Activated CD4-positive, alpha-beta T cell treated with anti-CD3 and anti-CD28 coated beads, Interleukin-2, amount 50 U/mL, for 16 hours (primary cell): ENCODE measurements around the gene AASDHPPT.
"Not testable (repeated sequence)": the region's sequence is repeated elsewhere in the genome, so short reads cannot be mapped to it uniquely, and the experiment has no call there.

Experiments
- DNase-seq: peaks from one replicate; pipeline ENCODE4 v3.0.0-alpha.2; 2020

The AASDHPPT gene, protein sequence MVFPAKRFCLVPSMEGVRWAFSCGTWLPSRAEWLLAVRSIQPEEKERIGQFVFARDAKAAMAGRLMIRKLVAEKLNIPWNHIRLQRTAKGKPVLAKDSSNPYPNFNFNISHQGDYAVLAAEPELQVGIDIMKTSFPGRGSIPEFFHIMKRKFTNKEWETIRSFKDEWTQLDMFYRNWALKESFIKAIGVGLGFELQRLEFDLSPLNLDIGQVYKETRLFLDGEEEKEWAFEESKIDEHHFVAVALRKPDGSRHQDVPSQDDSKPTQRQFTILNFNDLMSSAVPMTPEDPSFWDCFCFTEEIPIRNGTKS

GRCh38 chr11:106077609-106078455 is at the start of gene AASDHPPT:
Gene AASDHPPT (plus strand): TSS chr11:106077662. CDS start chr11:106077711, 49 bp downstream.
- no peak for DNase-seq

- no peak for DNase-seq
These were observed 46.9 kb upstream of the AASDHPPT start for GRCh38 chr11:106030609-106031008.

GRCh38 chr11:106031202-106031810 is 46.2 kb upstream of the AASDHPPT start:
- DNase-seq = peak; percentile 72

DNA sequence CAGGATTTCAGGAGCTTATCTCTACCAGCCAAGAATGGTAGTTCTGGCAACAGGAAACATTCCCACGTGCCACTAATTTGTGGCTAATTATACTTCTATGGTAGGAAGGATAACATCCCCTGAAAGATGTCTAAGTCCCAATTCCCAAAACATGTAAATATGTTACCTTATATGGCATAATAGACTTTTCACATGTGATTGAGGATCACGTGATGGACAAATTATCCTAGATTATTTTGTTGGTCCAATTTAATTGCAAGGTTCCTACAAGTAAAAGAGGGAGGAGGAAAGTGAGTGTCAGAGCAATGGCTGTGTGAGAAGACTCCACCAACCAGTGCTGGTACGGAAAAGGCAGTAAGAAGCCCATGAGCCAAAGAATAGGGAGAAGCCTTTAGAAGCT is 45.5 kb upstream of the AASDHPPT start:
- DNase-seq = no peak

DNA sequence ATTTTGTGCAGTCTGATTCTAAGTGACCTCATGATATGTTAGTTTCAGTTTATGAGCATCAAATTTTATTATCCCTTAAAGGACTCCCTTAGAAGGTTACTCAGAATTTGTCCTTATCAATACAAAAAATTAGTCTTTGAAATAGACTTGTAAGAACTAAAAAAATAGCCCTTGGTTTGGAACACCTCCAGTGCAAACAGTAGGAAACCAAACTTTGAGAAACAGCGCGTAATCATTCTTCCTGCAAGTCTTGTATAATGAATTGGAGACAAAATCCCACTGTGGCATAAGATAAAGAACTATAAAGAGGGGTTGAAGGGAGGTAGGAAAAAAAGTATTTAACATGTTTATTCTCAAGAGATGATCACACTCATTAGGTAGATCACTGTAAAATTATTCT is 44.6 kb upstream of the AASDHPPT start:
- DNase-seq = no peak

- peak; percentile 60 for DNase-seq
These were observed 33.9 kb upstream of the AASDHPPT start for GRCh38 chr11:106043540-106043939.

DNA sequence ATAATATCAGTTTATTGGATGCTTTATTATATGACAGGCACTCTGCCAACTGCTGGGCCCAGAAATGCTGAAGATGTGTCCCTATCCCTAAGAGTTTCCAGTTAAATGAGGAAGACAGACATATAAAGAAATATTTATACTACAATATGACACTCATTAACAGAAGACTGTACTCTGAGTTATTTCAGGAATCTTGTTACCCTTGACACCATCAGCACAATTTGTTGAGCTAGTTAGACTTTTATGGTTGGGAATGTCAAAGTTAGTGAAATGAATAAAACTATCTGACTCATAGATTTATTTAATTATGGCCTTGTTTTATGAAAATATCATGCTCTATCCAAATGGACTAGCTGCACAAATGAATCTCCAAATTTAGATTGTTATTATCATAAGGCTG is 29.8 kb upstream of the AASDHPPT start:
- DNase-seq = no peak

DNA sequence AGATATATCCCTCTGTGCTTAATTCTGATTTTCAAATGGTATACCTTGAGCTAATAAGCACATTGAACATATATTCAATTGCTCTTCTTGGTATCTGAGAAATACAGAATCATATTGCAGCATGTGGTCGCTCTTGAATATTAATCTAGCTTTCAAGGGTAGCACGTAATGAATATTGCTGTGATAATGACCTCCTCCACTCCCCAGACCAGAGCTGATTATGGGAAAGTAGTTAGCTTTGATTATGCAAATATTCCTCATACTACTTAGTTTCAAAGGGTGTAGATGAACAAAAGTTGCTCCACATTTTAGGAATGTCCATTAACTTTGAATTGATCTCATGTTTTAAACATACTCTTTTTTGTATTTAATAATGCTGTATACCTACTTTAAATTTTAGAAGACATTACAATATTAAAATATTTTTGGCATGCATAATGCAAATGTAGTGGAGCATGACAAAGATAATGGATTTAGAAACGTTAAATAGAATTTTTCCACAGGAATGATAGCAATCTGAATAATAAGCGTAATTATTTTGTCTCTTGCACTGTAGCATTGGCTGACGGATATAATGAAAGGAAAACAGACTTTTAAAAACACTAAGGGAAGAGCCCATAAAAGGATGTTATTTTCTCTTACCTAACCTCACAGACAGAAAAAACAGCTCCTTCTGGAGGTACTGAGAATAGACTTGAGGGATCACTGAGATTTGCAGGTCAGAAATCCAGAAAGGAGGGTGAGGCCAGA is 27.6 kb upstream of the AASDHPPT start:
- DNase-seq = no peak

DNA sequence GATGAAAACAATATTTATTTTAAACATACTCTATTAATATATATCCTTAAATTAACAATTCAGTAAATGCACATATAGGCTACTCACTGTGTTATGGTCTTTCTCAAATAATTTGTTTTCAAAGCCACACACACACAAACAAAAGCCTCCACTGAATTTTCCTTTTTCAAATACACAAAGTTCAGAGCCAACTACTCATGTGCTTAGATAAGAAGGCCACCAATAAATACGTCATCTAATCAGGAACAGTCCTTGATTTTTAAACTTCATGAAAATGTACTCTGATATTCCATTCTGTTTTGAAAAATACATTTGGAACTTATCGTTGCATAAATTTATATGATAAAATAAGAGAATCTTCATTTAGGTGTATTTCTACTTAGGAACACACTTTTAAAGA is 26.4 kb upstream of the AASDHPPT start:
- DNase-seq = no peak

DNA sequence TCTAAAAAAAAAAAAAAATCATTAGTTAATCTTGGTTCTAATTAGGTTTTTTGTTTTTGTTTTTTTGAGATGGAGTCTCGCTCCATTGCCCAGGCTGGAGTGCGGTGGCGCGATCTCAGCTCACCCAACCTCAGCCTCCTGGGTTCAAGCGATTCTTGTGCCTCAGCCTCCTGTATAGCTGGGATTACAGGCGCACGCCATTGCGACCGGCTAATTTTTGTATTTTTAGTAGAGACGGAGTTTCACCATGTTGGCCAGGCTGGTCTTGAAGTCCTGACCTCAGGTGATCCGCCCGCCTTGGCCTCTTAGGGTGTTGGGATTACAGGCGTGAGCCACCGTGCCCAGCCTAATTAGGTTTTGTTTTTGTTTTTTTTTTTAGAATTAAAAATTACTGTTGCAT is 19.1 kb upstream of the AASDHPPT start:
- DNase-seq = not testable (repeated sequence)

DNA sequence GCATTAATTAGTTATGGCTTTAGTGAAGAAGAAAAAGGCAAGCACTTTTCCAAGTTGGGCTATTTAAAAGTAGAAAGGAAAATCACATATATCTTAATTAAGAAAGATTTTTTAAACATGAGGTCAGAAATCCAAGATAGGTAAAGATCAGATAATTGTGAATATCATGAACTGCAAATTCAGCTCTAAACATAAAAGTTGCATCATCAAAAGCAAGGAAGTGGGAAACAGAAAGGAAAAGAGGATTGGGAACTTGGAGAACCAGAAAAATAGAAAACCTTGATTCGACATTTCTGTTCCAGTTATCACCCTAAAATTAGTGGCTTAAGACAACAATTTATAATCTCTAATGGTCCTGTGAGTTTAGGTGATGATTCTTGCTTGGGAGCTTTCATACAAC is 17.8 kb upstream of the AASDHPPT start:
- no peak for DNase-seq

- DNase-seq = no peak
These were observed 16.1 kb upstream of the AASDHPPT start for GRCh38 chr11:106061249-106061784.

DNA sequence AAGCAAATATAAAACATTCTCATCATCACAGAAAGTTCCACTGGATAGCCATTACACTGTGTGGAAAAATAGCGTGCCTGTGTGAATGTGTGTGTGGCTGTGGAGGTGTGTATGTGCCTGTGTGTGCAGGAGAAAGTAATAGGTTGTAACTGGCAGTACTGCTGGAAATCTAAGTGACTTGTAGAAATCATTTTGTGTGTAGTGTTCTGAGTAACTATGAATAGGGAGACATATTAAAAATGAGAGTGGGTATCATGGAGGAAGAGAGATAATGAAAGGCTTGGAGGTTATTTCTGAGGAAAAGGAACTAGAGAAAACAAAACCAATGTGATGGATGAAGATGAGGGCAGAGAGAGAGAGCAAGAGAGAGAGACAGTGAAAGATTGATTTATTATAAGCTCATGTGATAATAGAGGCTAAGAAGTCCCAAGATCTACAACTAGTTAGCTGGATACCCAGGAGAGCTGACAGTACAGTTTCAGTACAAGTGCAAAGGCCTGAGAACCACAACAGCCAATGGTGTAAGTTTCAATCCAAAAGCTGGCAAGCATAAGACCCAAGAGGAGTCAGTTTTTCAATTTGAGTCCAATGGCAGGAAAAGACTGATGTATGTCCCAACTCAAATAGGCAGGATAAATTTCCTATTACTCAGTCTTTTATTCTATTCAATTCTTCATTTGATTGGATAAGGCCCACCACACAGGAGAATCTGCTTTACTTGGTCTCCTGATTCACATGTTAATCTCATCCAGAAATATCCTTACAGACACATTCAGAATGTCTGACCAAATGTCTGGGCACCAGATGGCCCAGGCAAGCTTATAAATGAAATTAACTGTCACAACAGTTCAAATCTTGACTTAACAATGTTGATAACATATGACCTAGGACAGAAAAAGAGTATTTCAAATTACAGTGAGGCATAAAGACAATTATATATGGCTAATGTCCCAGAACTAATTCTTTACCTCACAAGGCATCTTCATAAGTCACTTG is 15.2 kb upstream of the AASDHPPT start:
- peak; percentile 34 for DNase-seq

DNA sequence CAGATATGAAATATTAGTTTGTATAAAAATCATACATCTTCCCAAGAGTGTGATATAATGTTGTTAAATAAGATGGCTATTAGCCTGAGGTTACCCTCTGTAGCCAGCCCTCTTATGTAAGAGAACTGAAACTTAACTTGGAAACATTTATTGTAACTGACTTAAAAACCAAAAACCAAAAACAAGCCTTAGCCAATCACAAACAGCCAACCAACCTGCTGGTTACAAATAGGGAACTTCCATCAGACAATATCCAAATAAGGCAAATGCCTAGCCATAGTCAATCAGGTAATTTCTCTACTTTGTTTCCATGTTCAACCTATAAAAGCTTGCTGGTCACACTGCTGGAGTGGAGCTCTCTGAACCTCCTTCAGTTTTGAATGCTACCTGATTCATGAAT is 14.5 kb upstream of the AASDHPPT start:
- DNase-seq = no peak

DNA sequence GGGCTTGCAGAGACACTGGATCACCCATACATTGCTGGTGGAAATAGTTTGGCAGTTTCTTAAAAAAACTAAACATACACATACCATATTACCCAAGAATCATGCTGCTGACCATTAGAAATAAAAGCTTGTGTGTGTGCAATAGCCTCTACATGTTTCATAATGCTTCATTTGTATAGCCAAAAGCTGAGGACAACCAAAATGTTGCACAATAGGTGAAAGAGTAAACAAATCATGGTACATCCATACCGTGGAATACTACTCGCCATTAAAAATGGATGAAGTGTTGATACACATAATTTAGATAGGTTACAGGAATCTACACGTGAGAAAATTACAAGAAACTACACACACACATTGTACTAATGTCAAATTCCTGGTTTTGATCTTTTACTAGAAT is 6.9 kb upstream of the AASDHPPT start:
- no peak for DNase-seq

DNA sequence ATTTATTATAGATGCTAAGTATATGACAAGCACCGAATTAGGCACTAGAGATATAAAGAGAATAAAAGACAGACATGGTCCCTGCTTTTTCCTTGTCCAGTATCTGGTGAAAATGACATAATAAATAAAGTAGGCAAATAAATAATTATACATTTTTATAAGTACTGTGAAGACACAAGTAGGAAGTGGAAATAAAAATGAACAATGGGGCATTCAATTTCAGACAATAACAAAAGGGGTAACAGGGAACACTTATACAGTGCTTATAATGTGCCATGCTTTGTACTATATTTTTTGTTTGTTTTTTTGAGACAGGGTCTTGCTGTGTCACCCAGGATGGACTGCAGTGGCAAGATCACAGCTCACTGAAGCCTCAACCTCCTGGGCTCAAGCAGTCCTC is 4.7 kb upstream of the AASDHPPT start:
- no peak for DNase-seq

DNA sequence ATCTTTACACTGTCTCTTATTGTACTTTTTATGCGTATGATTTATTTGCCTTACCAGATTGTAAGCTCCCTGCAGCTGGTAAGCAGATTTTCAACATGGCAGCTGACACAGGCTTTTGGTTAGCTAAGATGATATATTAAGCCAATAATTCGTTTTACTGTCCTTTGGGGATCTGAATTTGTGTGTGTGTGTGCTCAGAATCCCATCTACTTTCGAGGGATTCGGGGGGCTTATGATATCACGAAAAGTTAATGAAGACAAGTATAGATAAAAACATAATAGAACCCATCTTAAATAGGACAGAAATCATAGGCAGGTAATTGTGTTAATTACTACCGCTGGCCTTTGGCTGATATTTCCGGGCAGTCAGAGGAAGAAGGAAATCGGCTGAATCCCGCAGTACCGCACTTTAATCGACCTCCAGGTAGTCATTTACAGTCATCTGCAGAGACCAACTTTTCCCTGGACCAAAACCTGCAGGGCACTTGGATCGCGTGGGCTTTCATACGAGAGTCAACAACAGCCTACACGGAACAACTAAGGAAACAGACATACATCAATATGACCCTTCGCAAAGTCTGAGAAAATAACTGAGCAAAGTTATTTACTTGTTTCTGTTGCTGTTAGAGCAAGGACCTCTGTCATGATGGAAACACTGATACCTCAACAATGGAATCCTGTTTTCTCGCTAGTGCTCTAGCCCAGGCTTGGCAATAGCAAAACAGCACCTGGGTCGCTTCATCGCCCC is 1.1 kb upstream of the AASDHPPT start:
- no peak for DNase-seq

DNA sequence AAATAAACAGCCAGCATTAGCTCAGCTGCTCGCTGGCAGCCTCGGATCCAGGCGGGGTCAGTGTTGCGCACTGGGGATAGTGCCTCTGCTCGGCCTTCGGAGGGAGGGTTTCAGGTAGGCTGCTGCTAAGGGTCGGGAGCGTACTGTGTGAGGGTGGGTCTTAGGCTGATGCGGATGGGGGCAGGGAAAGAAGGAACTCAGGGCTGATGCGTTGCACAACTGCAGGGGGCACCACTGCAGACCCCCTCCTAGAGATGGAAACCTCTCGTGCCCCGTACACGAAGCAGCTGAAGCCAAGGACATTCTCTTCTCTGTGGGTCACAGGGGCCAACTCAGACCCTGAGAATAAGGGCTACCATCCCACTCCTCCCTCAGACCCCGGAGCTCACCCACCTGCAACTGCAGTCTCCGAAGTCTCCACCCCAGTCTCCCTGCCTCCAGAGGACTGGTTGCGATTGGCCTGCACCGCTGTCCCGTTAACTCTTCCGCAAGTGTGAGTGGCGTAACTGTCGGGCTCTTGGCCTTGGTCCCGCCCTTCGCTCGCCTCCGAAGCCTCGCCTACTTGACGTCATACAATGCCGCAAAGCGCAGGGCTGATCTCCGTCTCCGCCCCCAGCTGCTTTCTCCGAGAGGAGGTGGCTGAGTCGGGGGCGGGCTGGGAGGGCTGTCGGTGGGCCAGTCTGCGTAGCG is 398 bp upstream of the AASDHPPT start, which contains the start of gene KBTBD3:
TSS of gene KBTBD3 (minus strand) at position 429 of the 690 bp plus-strand sequence. CDS start 18,250 bp downstream, outside the sequence.
- DNase-seq = peak; percentile 99

DNA sequence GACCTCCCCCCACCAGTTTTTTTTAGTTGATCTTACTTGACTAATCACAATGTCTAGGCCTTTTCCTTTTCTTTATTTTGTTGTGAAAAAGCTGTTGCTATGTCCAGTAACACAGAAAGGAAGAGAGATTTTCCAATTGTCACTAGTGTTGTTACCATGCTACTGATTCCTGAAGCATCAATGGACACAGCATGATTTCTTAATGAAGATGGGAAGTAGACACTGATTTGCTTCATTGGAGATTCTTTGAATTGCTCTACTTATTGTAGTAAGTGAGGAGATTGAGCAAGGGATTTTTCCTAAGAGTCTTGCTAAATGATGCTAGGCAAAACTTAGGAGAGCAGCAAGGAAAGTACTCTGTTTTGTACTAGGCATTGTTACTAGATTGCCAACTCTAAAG is 4.6 kb downstream of the AASDHPPT start:
- no peak for DNase-seq

DNA sequence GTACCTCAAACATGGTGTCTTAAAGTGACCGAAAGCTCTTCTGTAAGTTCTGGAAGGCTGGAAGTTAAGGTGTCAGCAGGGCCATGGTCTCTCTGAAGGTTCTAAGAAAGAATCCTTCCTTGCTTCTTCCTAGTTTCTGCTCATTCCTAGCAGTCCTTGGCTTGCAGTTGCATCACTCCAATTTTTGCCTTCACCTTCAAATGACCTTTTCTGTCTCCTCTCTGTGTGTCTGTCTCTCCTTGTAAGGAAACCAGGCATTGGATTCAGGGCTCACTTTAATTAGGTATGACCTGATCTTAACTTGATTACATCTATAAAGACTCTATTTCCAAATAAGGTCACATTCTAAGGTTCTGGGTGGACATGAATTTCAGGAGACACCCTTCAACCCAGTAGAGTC is 8.7 kb downstream of the AASDHPPT start:
- DNase-seq = no peak
